Esophagus muscularis mucosa (tissue), 4 donors: ENCODE results near the gene ELFN2. TPM values are rescaled to one million over a fixed set of nuclear protein-coding genes. Genes with fewer than 3 reads are reported as not detected.

Experiments used
- DNase-seq: peaks from one replicate; pipeline ENCODE4 v3.0.0-alpha.2; 2017; ENCODE audit errors: extremely low spot score
- H3K27ac ChIP-seq, 4 donors: fragments of 200-600 bp; sonication (generic); replicated peaks in 1 of 4; 1 replicate in 3 of 4; 2 replicates in 1 of 4; pipeline ENCODE4 v1.5.1; 2016 to 2019; ENCODE audit warnings: mild to moderate bottlenecking in 1 of 4
- H3K27me3 ChIP-seq, 4 donors: fragments of 200-600 bp; sonication (generic); one replicate each; pipeline versions ENCODE4 v1.5.1 to v1.6.0; 2016 to 2019
- H3K36me3 ChIP-seq, 4 donors: fragments of 200-600 bp; sonication (generic); one replicate each; pipeline ENCODE4 v1.5.1; 2016 to 2019
- H3K4me1 ChIP-seq, 4 donors: fragments of 200-600 bp; sonication (generic); one replicate each; pipeline ENCODE4 v1.5.1; 2016 to 2019
- H3K4me3 ChIP-seq, 4 donors: fragments of 200-600 bp; sonication (generic); 1 replicate in 2 of 4; 2 replicates in 2 of 4; pipeline ENCODE4 v1.5.1; 2016 to 2019; ENCODE audit warnings: mild to moderate bottlenecking in 4 of 4, moderate library complexity in 1 of 4
- H3K9me3 ChIP-seq, 4 donors: fragments of 200-600 bp; sonication (generic); 1 replicate in 3 of 4; 2 replicates in 1 of 4; pipeline ENCODE4 v1.5.1; 2016 to 2019
- CTCF ChIP-seq, 3 experiments: fragments of 200-600 bp in 2 of 3; fragments of 450-650 bp in 1 of 3; sonication (generic) in 2 of 3; IDR thresholded peaks; one replicate each; pipeline ENCODE4 v1.5.1; 2017 to 2019; ENCODE audit warnings: antibody characterized with exemption in 3 of 3, mild to moderate bottlenecking in 2 of 3, moderate library complexity in 1 of 3
- EP300 ChIP-seq: sonication (generic); formaldehyde crosslinking; IDR thresholded peaks from one replicate; pipeline ENCODE4 v1.6.1; 2017; ENCODE audit warnings: antibody characterized with exemption
- POLR2A ChIP-seq: fragments of 450-650 bp; IDR thresholded peaks from one replicate; pipeline ENCODE4 v1.6.1; 2017; ENCODE audit warnings: antibody characterized with exemption, moderate library complexity, mild to moderate bottlenecking, low read depth
- POLR2AphosphoS5 ChIP-seq, 2 donors: sonication (generic); formaldehyde crosslinking; IDR thresholded peaks; one replicate each; pipeline ENCODE4 v1.6.1; 2017; ENCODE audit warnings: antibody characterized with exemption in 2 of 2
- WGBS: methylation state at CpG from one replicate; pipeline ENCODE4 v1.1.5; 2018; 5-methylcytosine and 5-hydroxymethylcytosine counted together
- intact Hi-C: fragments of 100-400 bp; cut with DNase I; formaldehyde crosslinking; loops from one replicate; pipeline ENCODE4 v1.15.1; 2023
- total RNA-seq, 4 donors: library from RNA; depleted of rRNA; stranded (reverse); fragments of >200 nt; gene quantifications; one replicate each; pipeline versions ENCODE4 v1.1.0 to v1.2.1, GENCODE V29; 2016

Gene ELFN2
- total RNA-seq, 4 donors from 2014 or later, result 0.17 TPM; not detected in 2

- Histone ChIP-seq H3K27ac (no peak overlapping the region), H3K9me3 (peaks cover 0 to 7% (median 3%) of the 10 kb centered on the region in 4 donors), H3K27me3 (peaks cover 0 to 100% (median 40%) of the 10 kb centered on the region in 4 donors), H3K4me1 (peaks cover 9 to 28% (median 21%) of the 10 kb centered on the region in 4 donors), H3K36me3 (no peaks in the 10 kb centered on the region), H3K4me3 (no peak overlapping the region)
- no peak for DNase-seq
- WGBS, result 24% methylated on average over 14 of the region's 15 CpGs
- intact Hi-C loops, result no loop called here
- TF ChIP-seq EP300 (no peak), CTCF (IDR thresholded peaks at IDR 0.05) (peak; percentile 16 to 50 (median 34))
Measured at GRCh38 chr22:37428649-37429586, 1.6 kb upstream of the ELFN2 start.

- no peak for TF ChIP-seq CTCF (IDR thresholded peaks at IDR 0.05)
- no peak for TF ChIP-seq POLR2A
- no peak for TF ChIP-seq POLR2AphosphoS5 (IDR thresholded peaks at IDR 0.05)
- TF ChIP-seq EP300, result no peak
- Histone ChIP-seq H3K9me3 (peaks cover 0 to 7% (median 3%) of the 10 kb centered on the region in 4 donors), H3K4me1 (peaks cover 9 to 24% (median 21%) of the 10 kb centered on the region in 4 donors), H3K36me3 (no peaks in the 10 kb centered on the region), H3K27ac (no peak overlapping the region), H3K4me3 (peak overlapping the region; percentile 50 to 57 (median 52)), H3K27me3 (peaks cover 0 to 99% (median 37%) of the 10 kb centered on the region in 4 donors)
- DNase-seq, result no peak
- WGBS, result 47% methylated on average over 9 of the region's 59 CpGs
- intact Hi-C loops, result no loop called here
Measured at GRCh38 chr22:37427711-37428635, 694 bp upstream of the ELFN2 start.

- Histone ChIP-seq H3K27ac (no peak overlapping the region), H3K4me3 (peak overlapping the region; percentile 50 to 57 (median 52)), H3K27me3 (peaks cover 0 to 99% (median 33%) of the 10 kb centered on the region in 4 donors), H3K4me1 (peaks cover 9 to 24% (median 21%) of the 10 kb centered on the region in 4 donors), H3K36me3 (no peaks in the 10 kb centered on the region), H3K9me3 (no peaks in the 10 kb centered on the region)
- TF ChIP-seq POLR2AphosphoS5 (IDR thresholded peaks at IDR 0.05) (no peak), CTCF (IDR thresholded peaks at IDR 0.05) (no peak), EP300 (no peak), POLR2A (no peak)
- WGBS, result 6% methylated on average over 8 of the region's 24 CpGs
- DNase-seq, result no peak
- intact Hi-C loops, result no loop called here
Measured at GRCh38 chr22:37426706-37427134, 559 bp downstream of the ELFN2 start.

- TF ChIP-seq POLR2A (no peak), EP300 (no peak), CTCF (IDR thresholded peaks at IDR 0.05) (no peak), POLR2AphosphoS5 (IDR thresholded peaks at IDR 0.05) (no peak)
- WGBS, result 28% methylated on average over 22 of the region's 43 CpGs
- intact Hi-C loops, result no loop called here
Measured at GRCh38 chr22:37425800-37426705, 1.2 kb downstream of the ELFN2 start.

More at GRCh38 chr22:37425800-37426705, 1.2 kb downstream of the ELFN2 start:
- Histone ChIP-seq H3K27me3 (peaks cover 0 to 99% (median 34%) of the 10 kb centered on the region in 4 donors), H3K27ac (no peak overlapping the region), H3K4me1 (peaks cover 9 to 24% (median 21%) of the 10 kb centered on the region in 4 donors), H3K36me3 (no peaks in the 10 kb centered on the region), H3K9me3 (no peaks in the 10 kb centered on the region), H3K4me3 (no peak overlapping the region)
- no peak for DNase-seq
